GM13977 (cell line): Measurements from ENCODE around the gene PRKCA.

Experiments used
- DNase-seq: peaks from one replicate; pipeline ENCODE4 v3.0.0; 2012; ENCODE audit warnings: low spot score
- CTCF ChIP-seq: IDR thresholded peaks from 2 replicates; pipeline ENCODE4 v1.5.1; 2012; ENCODE audit warnings: mild to moderate bottlenecking, control low read depth; ENCODE audit not compliant: insufficient read depth; ENCODE audit errors: extremely low read depth, missing control alignments
- in situ Hi-C: fragments of 300-500 bp; cut with MboI; formaldehyde crosslinking; loops from one replicate; pipeline ENCODE4 v1.12.0; 2022; ENCODE audit warnings: low sequenced_read_pairs, low pct_unique_long_range_greater_than_20kb, mixed read lengths, inconsistent platforms; ENCODE audit not compliant: unreplicated experiment

The PRKCA gene

DNA sequence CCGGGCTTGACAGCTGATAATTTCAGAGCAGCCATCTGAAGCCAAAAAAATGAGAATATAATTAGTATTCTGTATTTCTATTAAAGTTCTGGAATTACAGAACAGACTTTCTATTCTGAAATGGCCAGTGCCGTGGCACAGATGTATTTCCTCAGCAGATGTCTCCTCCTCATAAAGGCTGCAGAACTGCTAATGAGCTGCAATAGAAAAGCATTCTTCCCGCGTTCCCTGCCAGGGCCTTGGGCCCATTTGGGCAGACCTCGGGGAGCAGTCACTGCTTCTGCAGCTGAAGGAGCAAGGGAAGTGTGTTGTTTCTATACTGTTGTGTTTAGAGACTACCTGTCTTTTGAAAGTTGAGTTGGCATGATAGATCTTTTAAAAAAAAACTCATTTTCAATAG is 379.9 kb downstream of the PRKCA start:
- in situ Hi-C loops: no loop called here
- no peak for TF ChIP-seq CTCF

GRCh38 chr17:66684261-66684660 is 381.8 kb downstream of the PRKCA start:
- in situ Hi-C loops: no loop called here
- no peak for DNase-seq
- TF ChIP-seq CTCF: no peak

More for the DNA sequence above, 379.9 kb downstream of the PRKCA start:
- DNase-seq: no peak

DNA sequence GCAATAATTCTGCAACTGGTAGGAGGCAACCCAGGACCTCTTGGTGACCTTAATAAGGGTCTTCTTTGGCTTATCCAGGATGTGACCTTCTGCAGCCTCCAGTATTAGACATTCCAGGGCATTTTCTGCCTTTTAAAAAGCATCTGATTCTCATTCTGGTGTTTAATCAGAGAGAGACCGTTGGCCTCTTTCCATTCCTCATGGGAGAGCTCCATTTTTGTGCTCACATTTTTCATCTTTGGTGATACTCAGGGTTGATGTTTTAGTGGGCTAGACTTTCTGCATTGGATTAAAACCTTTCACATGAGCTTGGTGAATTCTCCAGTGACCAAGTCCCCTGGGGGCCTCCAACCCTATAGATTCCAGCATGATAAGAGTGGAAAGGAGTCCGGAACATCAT is 382.3 kb downstream of the PRKCA start:
- DNase-seq: no peak
- TF ChIP-seq CTCF: no peak
- in situ Hi-C loops: no loop called here

DNA sequence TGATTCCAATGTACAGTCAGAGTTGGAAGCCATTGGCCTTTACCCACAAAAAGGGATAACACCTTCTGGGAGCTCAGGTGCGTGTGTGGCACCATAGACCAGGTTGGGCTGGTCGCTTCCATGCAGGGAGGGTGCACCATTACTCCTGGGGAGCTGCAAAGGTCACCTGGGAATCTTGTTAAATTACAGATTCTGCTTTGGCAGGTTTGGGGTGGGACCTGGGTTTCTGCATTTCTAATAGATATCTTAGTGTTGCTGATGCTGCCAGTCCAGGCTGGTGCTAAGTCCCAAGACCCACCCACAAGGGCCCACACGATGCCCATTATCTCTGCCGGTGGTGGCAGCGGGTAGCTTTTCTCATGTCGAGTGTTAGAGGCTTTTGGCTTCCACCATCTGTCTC is 384.2 kb downstream of the PRKCA start:
- DNase-seq: no peak
- TF ChIP-seq CTCF: no peak
- in situ Hi-C loops: no loop called here

GRCh38 chr17:66687570-66688284 is 385.3 kb downstream of the PRKCA start:
- DNase-seq: no peak
- TF ChIP-seq CTCF: no peak
- in situ Hi-C loops: no loop called here

DNA sequence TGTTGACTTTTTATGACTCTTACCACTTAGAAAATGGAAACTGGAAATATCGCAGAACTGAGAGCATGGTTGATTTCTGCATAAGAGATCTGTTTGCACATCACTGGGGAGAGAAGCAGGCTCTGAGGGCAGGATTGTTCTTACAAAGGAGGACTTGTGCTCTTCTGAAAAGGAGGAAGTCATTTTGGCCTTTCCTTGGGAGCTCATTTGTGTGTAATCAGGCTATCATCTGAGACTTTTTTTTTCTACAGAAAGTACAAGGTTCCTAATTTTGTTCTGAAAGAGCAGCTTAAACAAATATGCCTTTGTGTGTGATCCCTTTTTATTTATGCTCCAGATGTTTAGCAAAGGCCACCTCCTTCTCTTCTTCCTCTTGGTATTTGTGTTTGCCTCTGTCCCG is 386.8 kb downstream of the PRKCA start:
- DNase-seq: no peak
- in situ Hi-C loops: no loop called here

More for the DNA sequence above, 386.8 kb downstream of the PRKCA start:
- no peak for TF ChIP-seq CTCF
